ENCODE measurements around the gene ALOXE3. TPM values are rescaled to one million over a fixed set of nuclear protein-coding genes. Genes with fewer than 3 reads are reported as not detected.

ALOXE3 gene
- total RNA-seq, 1 experiment from 2014 or later = 0.13 TPM

DNA sequence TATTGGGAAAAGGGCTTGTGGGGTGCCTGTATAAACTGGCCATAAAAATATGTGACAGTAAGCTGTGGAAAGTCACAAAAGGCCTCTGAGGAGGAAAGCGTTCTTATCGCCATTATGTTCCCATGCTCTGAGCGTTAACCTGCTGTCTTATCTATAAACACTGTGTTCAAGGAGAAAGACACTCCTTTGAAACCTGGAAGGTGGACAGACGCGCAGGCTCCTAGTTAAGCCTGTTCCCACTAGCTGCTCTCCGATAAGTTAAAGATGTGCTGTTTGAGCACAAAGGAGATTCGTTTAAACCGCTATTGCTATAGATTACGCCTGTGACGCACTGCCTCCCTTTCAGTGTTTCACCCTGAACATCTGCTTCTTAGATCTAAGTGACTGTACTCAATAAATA is 36.0 kb downstream of the ALOXE3 start:
- TF ChIP-seq CTCF (conservative IDR thresholded peaks at IDR 0.05) = no peak
- Histone ChIP-seq H4K8ac (replicated peaks; ENCODE audit: insufficient read length, low read depth, low read length) (no peak overlapping the region), H3K9me3 (ENCODE audit: control insufficient read depth, low read depth, low read length) (no peaks in the 10 kb centered on the region), H3K9ac (ENCODE audit: extremely low read depth, insufficient read length, low read length) (no peak overlapping the region), H3K14ac (ENCODE audit: insufficient read depth, low read length) (no peak overlapping the region), H3T11ph (ENCODE audit: low read length) (no peak overlapping the region), H3K23ac (ENCODE audit: insufficient read length, low read depth, low read length) (no peak overlapping the region), H3K79me1 (ENCODE audit: insufficient read depth, low read depth, low read length, poor library complexity, severe bottlenecking) (no peaks in the 10 kb centered on the region), H2AK5ac (ENCODE audit: insufficient read length, low read length) (no peak overlapping the region), H2BK12ac (ENCODE audit: insufficient read length, low read depth, low read length) (no peak overlapping the region), H3K4me2 (ENCODE audit: insufficient read depth, insufficient read length, low read length) (no peak overlapping the region), H2AFZ (ENCODE audit: low read length) (no peak overlapping the region), H3K27ac (ENCODE audit: insufficient read length, low read depth, low read length) (no peak overlapping the region), H3K4me1 (ENCODE audit: insufficient read depth, low read length) (no peaks in the 10 kb centered on the region; the same call in 1 of the 2 replicates), H4K91ac (ENCODE audit: insufficient read length, low read depth, low read length) (no peak overlapping the region), H3K79me2 (ENCODE audit: insufficient read depth, low read length) (no peaks in the 10 kb centered on the region), H2BK120ac (ENCODE audit: low read depth, low read length, poor library complexity, severe bottlenecking) (no peak overlapping the region), H3K4ac (ENCODE audit: low read depth, low read length) (no peak overlapping the region), H2BK5ac (ENCODE audit: insufficient read length, low read length) (no peak overlapping the region), H3K27me3 (ENCODE audit: insufficient read depth, low read length) (peaks cover under 1% of the 10 kb centered on the region; the same call in 1 of the 2 replicates), H3K18ac (ENCODE audit: insufficient read length, low read depth, low read length) (no peak overlapping the region), H3K56ac (ENCODE audit: insufficient read length, low read depth, low read length) (no peak overlapping the region), H4K5ac (ENCODE audit: insufficient read length, low read depth, low read length) (no peak overlapping the region), H2BK15ac (ENCODE audit: low read depth, low read length) (no peak overlapping the region), H3K23me2 (ENCODE audit: insufficient read length, low read depth, low read length, poor library complexity, severe bottlenecking) (peaks cover 10% of the 10 kb centered on the region), H2BK20ac (ENCODE audit: low read depth, low read length, poor library complexity, severe bottlenecking) (no peak overlapping the region), H4K20me1 (ENCODE audit: control insufficient read depth, insufficient read depth, insufficient read length) (no peaks in the 10 kb centered on the region)
- Mint-ChIP-seq H3K27ac (no peak overlapping the region), H3K36me3 (ENCODE audit: insufficient read depth in 1 of 3, low read depth in 3 of 3) (peaks cover 0 to 10% (median 0%) of the 10 kb centered on the region in 3 experiments; a peak in 1 of 7 replicates), H3K9me3 (peaks cover 4 to 9% of the 10 kb centered on the region in 2 experiments; a peak in 2 of 5 replicates), H3K27me3 (ENCODE audit: low read depth) (peaks cover 59% of the 10 kb centered on the region), H3K4me1 (peaks cover 10 to 12% of the 10 kb centered on the region in 2 experiments), H3K4me3 (no peak overlapping the region)
- DNase-seq = no peak
- no CpG with 5 or more reads among the region's 10 CpGs for WGBS (ENCODE audit: extremely low coverage, insufficient read length, low lambda C conversion rate)

Data from H9 (cell line).